GM19395 (cell line): ENCODE results near the gene LRRIQ3.
A peak's percentile ranks its signal among the peaks of the same experiment; 100 is the strongest.
"Not testable (repeated sequence)": the region's sequence is repeated elsewhere in the genome, so short reads cannot be mapped to it uniquely, and the experiment has no call there.

Experiments
- ATAC-seq: cut with Tn5 transposase; IDR thresholded peaks from one replicate; pipeline ENCODE4 v1.9.1; 2021; ENCODE audit warnings: mild to moderate bottlenecking, moderate library complexity; ENCODE audit not compliant: unreplicated experiment

The LRRIQ3 gene

GRCh38 chr1:74197657-74198552, at the start of gene LRRIQ3, which contains the start of gene FPGT:
LRRIQ3 (minus strand) TSS chr1:74198176; CDS start chr1:74183684, 14,492 bp downstream.
FPGT (plus strand) TSS chr1:74198242; CDS start chr1:74198279, 37 bp downstream.
- peak; percentile 92 for ATAC-seq

- ATAC-seq = no peak
These were observed 48.3 kb upstream of the LRRIQ3 start for GRCh38 chr1:74246315-74246714.

GRCh38 chr1:74245168-74245772, 47.3 kb upstream of the LRRIQ3 start:
- ATAC-seq = no peak

- no peak for ATAC-seq
These were observed 39.8 kb upstream of the LRRIQ3 start for GRCh38 chr1:74237787-74238186.

- no peak for ATAC-seq
These were observed 39.1 kb upstream of the LRRIQ3 start for GRCh38 chr1:74237035-74237434.

GRCh38 chr1:74236440-74236839, 38.5 kb upstream of the LRRIQ3 start:
- no peak for ATAC-seq

- ATAC-seq = no peak
These were observed 37.2 kb upstream of the LRRIQ3 start, which contains the start of gene TNNI3K for GRCh38 chr1:74235153-74235552. TNNI3K (plus strand) TSS chr1:74235387; CDS start chr1:74235452, 65 bp downstream.

- ATAC-seq = no peak
These were observed 25.5 kb upstream of the LRRIQ3 start for GRCh38 chr1:74223453-74223852.

- no peak for ATAC-seq
These were observed 24.7 kb upstream of the LRRIQ3 start for GRCh38 chr1:74222701-74223100.

GRCh38 chr1:74215229-74215628, 17.3 kb upstream of the LRRIQ3 start:
- no peak for ATAC-seq

GRCh38 chr1:74205266-74205665, 7.3 kb upstream of the LRRIQ3 start:
- ATAC-seq = no peak

- no peak for ATAC-seq
These were observed 1.5 kb upstream of the LRRIQ3 start for GRCh38 chr1:74199504-74199903.

- no peak for ATAC-seq
These were observed 721 bp downstream of the LRRIQ3 start for GRCh38 chr1:74197255-74197654.

- no peak for ATAC-seq
These were observed 2.6 kb downstream of the LRRIQ3 start for GRCh38 chr1:74195339-74195738.

- no peak for ATAC-seq
These were observed 4.1 kb downstream of the LRRIQ3 start for GRCh38 chr1:74193908-74194307.

- ATAC-seq = no peak
These were observed 17.5 kb downstream of the LRRIQ3 start for GRCh38 chr1:74180490-74180889.

GRCh38 chr1:74174423-74174822, 23.6 kb downstream of the LRRIQ3 start:
- ATAC-seq = not testable (repeated sequence)

GRCh38 chr1:74162333-74162732, 35.6 kb downstream of the LRRIQ3 start:
- ATAC-seq = no peak

- no peak for ATAC-seq
These were observed 36.5 kb downstream of the LRRIQ3 start for GRCh38 chr1:74161497-74161896.

GRCh38 chr1:74160046-74160445, 37.9 kb downstream of the LRRIQ3 start:
- no peak for ATAC-seq

GRCh38 chr1:74145086-74145485, 52.9 kb downstream of the LRRIQ3 start:
- ATAC-seq = no peak

GRCh38 chr1:74117370-74117769, 80.6 kb downstream of the LRRIQ3 start:
- not testable (repeated sequence) for ATAC-seq
